ENCODE data around the gene PIAS4. TPM values are rescaled to one million over a fixed set of nuclear protein-coding genes. Genes with fewer than 3 reads are reported as not detected.

Gene PIAS4
- total RNA-seq, 1 donor from 2014 or later: 29.7 TPM

DNA sequence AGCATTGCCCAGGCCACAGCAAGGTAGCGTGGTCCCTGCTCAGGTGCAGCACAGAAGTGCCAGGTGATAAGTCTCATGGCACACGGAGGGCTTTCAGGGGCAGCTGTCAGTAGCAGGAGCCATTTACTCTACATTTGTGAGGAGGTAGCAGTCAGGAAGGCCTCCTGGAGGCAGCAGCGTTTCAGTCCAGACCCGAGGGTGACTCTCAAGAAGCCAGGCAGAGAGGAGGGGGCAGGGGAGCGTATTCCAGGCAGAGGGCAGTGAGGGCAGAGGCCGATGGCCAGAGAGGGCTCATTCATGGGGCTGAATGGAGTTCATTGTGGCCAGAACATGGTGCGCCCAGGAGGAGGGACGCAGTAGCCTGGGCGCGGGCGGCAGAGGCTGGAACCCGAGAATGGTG is 8.9 kb downstream of the PIAS4 start:
- H3K4me3 Mint-ChIP-seq (ENCODE audit: unreplicated experiment): no peak overlapping the region
- TF ChIP-seq, protein P1, sequence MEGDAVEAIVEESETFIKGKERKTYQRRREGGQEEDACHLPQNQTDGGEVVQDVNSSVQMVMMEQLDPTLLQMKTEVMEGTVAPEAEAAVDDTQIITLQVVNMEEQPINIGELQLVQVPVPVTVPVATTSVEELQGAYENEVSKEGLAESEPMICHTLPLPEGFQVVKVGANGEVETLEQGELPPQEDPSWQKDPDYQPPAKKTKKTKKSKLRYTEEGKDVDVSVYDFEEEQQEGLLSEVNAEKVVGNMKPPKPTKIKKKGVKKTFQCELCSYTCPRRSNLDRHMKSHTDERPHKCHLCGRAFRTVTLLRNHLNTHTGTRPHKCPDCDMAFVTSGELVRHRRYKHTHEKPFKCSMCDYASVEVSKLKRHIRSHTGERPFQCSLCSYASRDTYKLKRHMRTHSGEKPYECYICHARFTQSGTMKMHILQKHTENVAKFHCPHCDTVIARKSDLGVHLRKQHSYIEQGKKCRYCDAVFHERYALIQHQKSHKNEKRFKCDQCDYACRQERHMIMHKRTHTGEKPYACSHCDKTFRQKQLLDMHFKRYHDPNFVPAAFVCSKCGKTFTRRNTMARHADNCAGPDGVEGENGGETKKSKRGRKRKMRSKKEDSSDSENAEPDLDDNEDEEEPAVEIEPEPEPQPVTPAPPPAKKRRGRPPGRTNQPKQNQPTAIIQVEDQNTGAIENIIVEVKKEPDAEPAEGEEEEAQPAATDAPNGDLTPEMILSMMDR (IDR thresholded peaks at IDR 0.05): no peak
- H3K27ac Mint-ChIP-seq (ENCODE audit: unreplicated experiment): no peak overlapping the region

DNA sequence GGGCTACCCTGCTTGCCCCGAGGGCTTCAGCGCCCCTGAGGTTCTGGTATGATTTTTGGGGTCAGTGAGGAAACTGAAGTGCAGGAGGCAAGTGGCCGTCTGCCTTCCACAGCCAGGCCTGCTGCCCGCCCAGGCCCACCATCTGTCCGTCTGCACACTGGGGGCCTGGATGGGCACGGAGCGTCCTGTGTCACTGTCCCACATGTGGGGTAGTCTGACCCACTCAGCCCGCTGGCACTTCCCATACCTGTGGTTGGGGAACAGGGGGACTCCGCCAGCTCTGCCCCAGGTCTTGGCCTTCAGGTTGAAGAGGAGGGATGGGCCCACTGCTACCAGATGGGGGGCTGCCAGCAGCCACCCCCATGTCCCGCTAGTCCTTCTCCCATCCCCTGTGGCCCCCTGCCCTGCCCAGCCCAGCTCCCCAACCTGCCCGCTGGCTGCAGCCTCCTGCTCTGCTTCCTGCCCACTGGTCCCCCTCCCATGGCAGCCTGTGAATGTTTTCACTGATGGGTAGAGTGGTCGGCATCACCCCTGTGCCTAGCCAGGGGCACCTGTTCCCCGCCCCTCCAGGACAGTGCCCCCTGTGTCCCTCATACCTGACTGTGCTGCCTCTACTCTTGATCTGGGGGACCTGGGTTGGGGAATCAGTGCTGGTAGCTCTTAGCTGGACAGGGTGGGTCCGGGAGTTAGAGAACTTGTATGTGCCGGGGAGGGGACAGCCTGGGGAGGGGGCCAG is 9.5 kb downstream of the PIAS4 start:
- no peaks in the 10 kb centered on the region for H3K27me3 Mint-ChIP-seq (ENCODE audit: low read depth)
- H3K27ac Mint-ChIP-seq (ENCODE audit: unreplicated experiment): no peak overlapping the region
- TF ChIP-seq, protein P1 (IDR thresholded peaks at IDR 0.05): no peak
- peaks cover 11% of the 10 kb centered on the region for H3K36me3 Mint-ChIP-seq (ENCODE audit: low read depth)
- no peaks in the 10 kb centered on the region for H3K4me1 Mint-ChIP-seq (ENCODE audit: low read depth)
- H3K4me3 Mint-ChIP-seq (ENCODE audit: unreplicated experiment): no peak overlapping the region
- no peaks in the 10 kb centered on the region for H3K9me3 Mint-ChIP-seq (ENCODE audit: low read depth)
- DNase-seq (ENCODE audit: low spot score): peak; percentile 86

More for the DNA sequence above, 8.9 kb downstream of the PIAS4 start:
- Mint-ChIP-seq H3K9me3 (ENCODE audit: low read depth) (no peaks in the 10 kb centered on the region), H3K4me1 (ENCODE audit: low read depth) (no peaks in the 10 kb centered on the region), H3K36me3 (ENCODE audit: low read depth) (peaks cover 8% of the 10 kb centered on the region), H3K27me3 (ENCODE audit: low read depth) (no peaks in the 10 kb centered on the region)
- no peak for DNase-seq (ENCODE audit: low spot score)

DNA sequence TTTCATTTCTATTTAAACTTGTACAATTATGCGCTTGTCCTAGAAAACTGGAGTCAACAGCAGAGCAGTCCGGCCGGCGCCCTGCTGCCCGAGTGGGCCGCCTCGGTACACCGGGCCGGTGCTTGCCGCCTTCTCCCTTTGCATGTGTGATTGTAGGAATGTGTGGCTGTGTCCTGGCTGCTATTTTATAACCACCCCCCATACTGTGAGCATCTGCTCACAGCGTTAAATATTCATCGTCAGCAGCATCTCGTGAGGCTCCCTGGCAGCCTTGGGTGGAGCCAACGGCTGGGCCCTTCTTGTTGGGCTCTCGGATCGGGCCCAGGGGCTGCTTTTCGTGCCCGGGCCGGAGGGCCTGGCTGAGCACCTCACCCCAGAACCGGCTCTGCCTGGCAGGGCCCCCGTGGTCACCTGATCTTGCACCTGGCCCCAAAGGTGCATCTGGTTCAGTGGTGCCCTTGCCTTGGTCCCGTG is 10.6 kb downstream of the PIAS4 start:
- Mint-ChIP-seq H3K27me3 (ENCODE audit: low read depth) (no peaks in the 10 kb centered on the region), H3K4me3 (ENCODE audit: unreplicated experiment) (no peak overlapping the region), H3K9me3 (ENCODE audit: low read depth) (no peaks in the 10 kb centered on the region), H3K36me3 (ENCODE audit: low read depth) (peaks cover 8% of the 10 kb centered on the region), H3K27ac (ENCODE audit: unreplicated experiment) (no peak overlapping the region), H3K4me1 (ENCODE audit: low read depth) (no peaks in the 10 kb centered on the region)
- TF ChIP-seq, protein P1 (IDR thresholded peaks at IDR 0.05): no peak
- no peak for DNase-seq (ENCODE audit: low spot score)

DNA sequence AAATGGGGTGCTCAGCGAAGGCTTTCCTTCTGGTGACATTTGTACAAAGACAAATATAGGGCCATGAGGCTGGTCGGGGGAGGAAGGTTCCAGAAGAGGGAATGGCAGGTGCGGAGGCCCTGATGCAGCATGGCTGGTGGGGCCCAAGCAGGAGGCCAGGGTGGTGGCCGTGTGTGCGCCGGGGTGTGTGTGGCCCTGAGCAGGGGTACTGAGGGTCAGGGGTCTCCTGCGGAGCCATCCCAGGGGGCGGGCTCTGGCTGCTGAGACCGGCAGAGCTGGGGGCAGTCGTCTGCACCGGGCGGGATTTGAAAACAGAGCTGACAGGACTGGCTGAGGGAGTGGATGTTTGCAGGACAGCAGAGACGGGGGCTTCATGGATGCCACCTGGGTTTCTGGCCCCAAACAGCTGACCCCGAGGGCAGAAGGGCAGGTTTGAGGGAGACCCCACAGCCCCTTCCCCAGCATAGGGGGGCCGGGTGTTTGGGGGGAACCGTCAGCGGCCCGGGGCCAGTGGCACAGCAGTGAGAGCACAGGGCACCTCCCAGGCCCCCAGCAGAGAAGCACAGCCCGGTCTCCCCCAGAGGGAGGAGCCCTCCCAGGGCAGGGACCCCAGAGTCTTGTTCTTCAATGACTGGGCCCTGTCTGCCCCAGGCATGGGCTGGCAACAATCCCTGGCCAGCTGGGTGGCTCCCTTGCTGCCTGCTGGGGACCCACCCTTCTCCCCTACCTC is 11.4 kb downstream of the PIAS4 start:
- Mint-ChIP-seq H3K4me1 (ENCODE audit: low read depth) (no peaks in the 10 kb centered on the region), H3K27ac (ENCODE audit: unreplicated experiment) (no peak overlapping the region), H3K9me3 (ENCODE audit: low read depth) (no peaks in the 10 kb centered on the region), H3K36me3 (ENCODE audit: low read depth) (peaks cover 8% of the 10 kb centered on the region), H3K27me3 (ENCODE audit: low read depth) (no peaks in the 10 kb centered on the region), H3K4me3 (ENCODE audit: unreplicated experiment) (no peak overlapping the region)
- peak; percentile 83 for DNase-seq (ENCODE audit: low spot score)
- TF ChIP-seq, protein P1 (IDR thresholded peaks at IDR 0.05): no peak

DNA sequence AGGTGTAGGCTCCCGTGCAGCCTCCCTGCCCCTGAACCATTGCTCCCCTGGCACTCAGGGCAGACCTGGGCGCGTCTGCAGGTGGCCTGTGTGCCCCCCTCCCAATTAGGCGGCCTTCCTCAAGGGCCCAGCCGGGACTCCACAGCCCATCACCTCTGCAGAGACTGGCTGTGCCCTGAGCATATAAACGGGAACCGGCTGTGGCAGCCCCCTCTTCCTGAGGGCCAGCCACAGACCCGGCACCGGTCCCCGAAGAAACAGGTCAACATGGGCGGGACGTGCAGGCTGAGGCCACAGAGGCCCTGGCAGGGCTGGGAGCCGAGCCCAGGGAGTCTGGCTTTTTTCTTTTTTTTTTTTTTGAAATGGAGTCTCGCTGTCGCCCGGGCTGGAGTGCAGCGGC is 12.0 kb downstream of the PIAS4 start:
- H3K4me3 Mint-ChIP-seq (ENCODE audit: unreplicated experiment): no peak overlapping the region
- H3K4me1 Mint-ChIP-seq (ENCODE audit: low read depth): no peaks in the 10 kb centered on the region
- TF ChIP-seq, protein P1 (IDR thresholded peaks at IDR 0.05): no peak
- no peaks in the 10 kb centered on the region for H3K9me3 Mint-ChIP-seq (ENCODE audit: low read depth)
- no peak overlapping the region for H3K27ac Mint-ChIP-seq (ENCODE audit: unreplicated experiment)
- H3K27me3 Mint-ChIP-seq (ENCODE audit: low read depth): no peaks in the 10 kb centered on the region
- no peak for DNase-seq (ENCODE audit: low spot score)
- H3K36me3 Mint-ChIP-seq (ENCODE audit: low read depth): peaks cover 7% of the 10 kb centered on the region

Data from chondrocyte (in vitro differentiated cells).